Naive thymus-derived CD8-positive, alpha-beta T cell (primary cell): ENCODE data around the gene SKP2. TPM values are rescaled to one million over a fixed set of nuclear protein-coding genes. Genes with fewer than 3 reads are reported as not detected.
A peak's percentile ranks its signal among the peaks of the same experiment; 100 is the strongest.

ENCODE experiments used
- ATAC-seq, 2 donors: fragments of 150-1000 bp; cut with Tn5 transposase in 1 of 2; sonication (Bioruptor Pico), chemical (Tn5 transposase) in 1 of 2; 1 replicate in 1 of 2; 2 replicates in 1 of 2; pipeline ENCODE4 v1.10.0; 2021; ENCODE audit warnings: mild to moderate bottlenecking in 2 of 2, moderate library complexity in 2 of 2
- POLR2A ChIA-PET: fragments of 350-600 bp; sonication (Branson Sonifier 250); formaldehyde crosslinking; loops from one replicate; lab custom pipeline; 2021; ENCODE audit warnings: antibody characterized with exemption; lab: Charles Lee
- DNase-seq, 10 donors: peaks; one replicate each; pipeline versions ENCODE4 v3.0.0 to v3.0.0-alpha.2; 2020 to 2022
- H3K27ac Mint-ChIP-seq, 10 donors: one replicate each; pipeline ENCODE4 v1.8.0; 2020 to 2022; ENCODE audit warnings: mild to moderate bottlenecking in 10 of 10, mixed read lengths in 10 of 10, moderate library complexity in 4 of 10, inconsistent platforms in 1 of 10
- H3K27me3 Mint-ChIP-seq, 5 donors: one replicate each; pipeline ENCODE4 v1.8.0; 2021 to 2022; ENCODE audit warnings: mixed read lengths in 5 of 5
- H3K36me3 Mint-ChIP-seq, 3 donors: one replicate each; pipeline ENCODE4 v1.8.0; 2020 to 2022; ENCODE audit warnings: mixed read lengths in 3 of 3, mild to moderate bottlenecking in 2 of 3, inconsistent platforms in 1 of 3
- H3K4me1 Mint-ChIP-seq, 4 donors: one replicate each; pipeline ENCODE4 v1.8.0; 2021 to 2022; ENCODE audit warnings: mixed read lengths in 4 of 4
- H3K4me3 Mint-ChIP-seq, 10 donors: one replicate each; pipeline ENCODE4 v1.8.0; 2020 to 2022; ENCODE audit warnings: mild to moderate bottlenecking in 10 of 10, mixed read lengths in 10 of 10, moderate library complexity in 6 of 10, inconsistent platforms in 1 of 10
- H3K9me3 Mint-ChIP-seq, 9 donors: one replicate each; pipeline ENCODE4 v1.8.0; 2020 to 2022; ENCODE audit warnings: mixed read lengths in 9 of 9, mild to moderate bottlenecking in 3 of 9, inconsistent platforms in 1 of 9, moderate library complexity in 1 of 9
- polyA plus RNA-seq, 3 donors: library from polyadenylated mRNA; unstranded; fragments of 300-500 nt; fragmentation: Illumina TruSeq; gene quantifications; one replicate each; pipeline ENCODE4 v1.2.3, GENCODE V29; 2021
- total RNA-seq, 8 experiments: library from RNA in 2 of 8; stranded (reverse) in 2 of 8; gene quantifications; one replicate each; pipeline ENCODE4 v1.2.3 and lab custom pipeline; 2021 to 2026

The SKP2 gene
- total and polyA plus RNA-seq, 5 experiments from 2014 or later, result 15.3 to 21.5 (median 18.5) TPM

GRCh38 chr5:36145311-36145710, 6.6 kb upstream of the SKP2 start:
- no peaks in the 10 kb centered on the region for H3K27me3 Mint-ChIP-seq

GRCh38 chr5:36146390-36146789, 5.5 kb upstream of the SKP2 start:
- DNase-seq, result no peak
- H3K4me3 Mint-ChIP-seq, result no peak overlapping the region
- peaks cover 0 to 14% (median 4%) of the 10 kb centered on the region in 3 donors for H3K36me3 Mint-ChIP-seq
- POLR2A ChIA-PET, result no interaction called here
- no peaks in the 10 kb centered on the region for H3K27me3 Mint-ChIP-seq
- peak overlapping the region in 1 of 10 donors; percentile 40 for H3K27ac Mint-ChIP-seq
- peaks cover 10 to 40% (median 36%) of the 10 kb centered on the region in 4 donors for H3K4me1 Mint-ChIP-seq
- H3K9me3 Mint-ChIP-seq, result no peaks in the 10 kb centered on the region
- no peak for ATAC-seq

More at GRCh38 chr5:36145311-36145710, 6.6 kb upstream of the SKP2 start:
- peaks cover 6 to 31% (median 28%) of the 10 kb centered on the region in 4 donors for H3K4me1 Mint-ChIP-seq
- ATAC-seq (no peak), DNase-seq (no peak)
- H3K4me3 Mint-ChIP-seq, result no peak overlapping the region
- peaks cover 0 to 3% (median 0%) of the 10 kb centered on the region in 9 donors for H3K9me3 Mint-ChIP-seq
- peaks cover 7 to 24% (median 13%) of the 10 kb centered on the region in 3 donors for H3K36me3 Mint-ChIP-seq
- POLR2A ChIA-PET, result no interaction called here
- no peak overlapping the region for H3K27ac Mint-ChIP-seq

- DNase-seq (no peak), ATAC-seq (no peak)
- Mint-ChIP-seq H3K4me3 (peak overlapping the region in 2 of 10 donors; percentile 42 to 65), H3K4me1 (peaks cover 15 to 49% (median 43%) of the 10 kb centered on the region in 4 donors), H3K27me3 (no peaks in the 10 kb centered on the region), H3K36me3 (peaks cover 0 to 8% (median 4%) of the 10 kb centered on the region in 3 donors), H3K27ac (no peak overlapping the region), H3K9me3 (no peaks in the 10 kb centered on the region)
- POLR2A ChIA-PET, result no interaction called here
These were observed 4.2 kb upstream of the SKP2 start for GRCh38 chr5:36147681-36148080.

DNA sequence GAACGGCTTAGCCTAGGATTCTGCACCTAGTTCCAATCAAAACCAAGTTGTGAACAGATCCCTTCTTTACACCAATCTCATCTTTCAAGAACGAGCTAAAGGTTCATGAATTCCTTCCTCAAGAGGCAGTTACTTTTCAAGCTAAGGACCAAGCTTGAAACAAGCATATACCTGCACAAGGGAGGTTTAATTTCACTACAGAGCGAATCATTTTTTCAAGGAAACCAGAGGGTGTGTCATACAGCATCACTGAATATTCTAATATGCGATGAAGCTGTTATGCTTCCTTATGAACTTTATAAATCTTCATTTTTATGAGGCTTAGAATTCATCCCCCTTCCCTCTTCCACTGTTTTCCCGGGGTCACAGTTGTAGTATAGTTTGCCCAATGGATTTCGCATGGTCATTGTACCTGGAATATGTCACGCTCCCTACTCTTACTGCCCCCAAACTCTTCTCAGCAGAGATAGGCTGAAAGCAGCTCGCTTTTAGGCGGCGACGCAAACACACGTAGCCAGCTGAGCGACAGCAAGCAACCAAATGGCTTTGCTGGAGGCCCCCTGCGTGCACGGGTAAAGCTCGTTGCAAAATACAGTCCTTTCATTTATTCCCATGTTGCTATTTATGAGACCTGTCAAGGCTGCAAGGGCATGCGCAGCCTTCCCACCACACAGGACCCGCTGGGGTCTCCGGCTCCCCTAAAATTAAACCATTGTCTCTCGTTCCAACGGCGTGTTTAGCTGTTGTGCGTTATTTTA, 1.1 kb upstream of the SKP2 start:
- Mint-ChIP-seq H3K4me1 (peaks cover 24 to 67% (median 62%) of the 10 kb centered on the region in 4 donors), H3K9me3 (no peaks in the 10 kb centered on the region), H3K4me3 (peak overlapping the region; percentile 92 to 98 (median 96)), H3K36me3 (peaks cover 1 to 23% (median 9%) of the 10 kb centered on the region in 3 donors), H3K27me3 (no peaks in the 10 kb centered on the region), H3K27ac (peak overlapping the region; percentile 85 to 98 (median 94))
- DNase-seq (peak; percentile 18 to 66 (median 38)), ATAC-seq (peak; percentile 4 to 20)
- POLR2A ChIA-PET, result interaction anchor here (0.6 to 3.5 kb wide), 5 partner anchors 91 to 1616 kb away, joined by 3 to 41 read pairs (median 5); partner anchors contain the start of genes BRIX1, DNAJC21, NADK2 and RAD1

DNA sequence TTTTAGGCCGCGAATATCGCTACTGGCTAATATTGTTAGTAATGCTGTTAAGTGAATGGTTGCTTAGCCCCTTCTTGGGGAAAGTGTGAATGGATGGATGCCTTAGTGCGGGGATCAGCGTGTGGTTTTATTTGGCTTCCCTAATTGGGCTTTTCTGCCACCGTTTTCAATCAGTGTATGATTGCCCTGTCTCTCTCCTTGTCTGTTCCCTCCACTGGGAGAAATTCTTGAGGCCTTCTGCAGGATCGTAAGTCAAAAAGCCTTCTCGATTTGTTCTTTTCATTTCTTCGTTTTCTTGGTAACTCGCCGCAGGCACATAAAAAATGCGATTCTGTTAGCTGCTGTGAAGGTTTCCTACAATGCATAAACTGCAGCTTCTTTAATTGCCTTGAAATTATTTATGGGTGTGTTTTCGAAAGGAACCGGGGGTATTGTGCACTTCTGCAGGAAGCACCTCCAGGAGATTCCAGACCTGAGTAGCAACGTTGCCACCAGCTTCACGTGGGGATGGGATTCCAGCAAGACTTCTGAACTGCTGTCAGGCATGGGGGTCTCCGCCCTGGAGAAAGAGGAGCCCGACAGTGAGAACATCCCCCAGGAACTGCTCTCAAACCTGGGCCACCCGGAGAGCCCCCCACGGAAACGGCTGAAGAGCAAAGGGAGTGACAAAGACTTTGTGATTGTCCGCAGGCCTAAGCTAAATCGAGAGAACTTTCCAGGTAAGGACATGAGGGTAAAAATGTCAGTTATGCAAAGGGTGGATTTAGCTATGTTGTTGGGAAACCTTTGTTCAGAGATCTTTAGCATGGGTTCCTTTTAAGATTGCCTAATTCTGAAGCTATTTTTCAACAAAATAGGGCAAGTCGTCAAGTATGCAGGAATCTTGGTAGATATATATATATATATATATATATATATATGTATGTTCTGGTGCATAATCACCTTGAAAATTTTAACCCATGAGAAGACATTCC, 700 bp downstream of the SKP2 start:
- Mint-ChIP-seq H3K4me1 (peaks cover 22 to 76% (median 71%) of the 10 kb centered on the region in 4 donors), H3K36me3 (peaks cover 9 to 38% (median 15%) of the 10 kb centered on the region in 3 donors), H3K27ac (peak overlapping the region; percentile 85 to 98 (median 94)), H3K9me3 (no peaks in the 10 kb centered on the region), H3K27me3 (no peaks in the 10 kb centered on the region), H3K4me3 (peak overlapping the region; percentile 92 to 98 (median 96))
- DNase-seq (peak in 1 of 10 donors; percentile 4), ATAC-seq (no peak)
- POLR2A ChIA-PET, result interaction anchor here (1.2 to 3.5 kb wide), 5 partner anchors 27 to 1237 kb away, joined by 3 to 41 read pairs (median 5); partner anchors contain the start of genes BRIX1, DNAJC21, NADK2 and NIPBL

- Mint-ChIP-seq H3K36me3 (peaks cover 9 to 45% (median 18%) of the 10 kb centered on the region in 3 donors), H3K27me3 (no peaks in the 10 kb centered on the region), H3K27ac (peak overlapping the region in 5 of 10 donors; percentile 2 to 73 (median 13)), H3K4me3 (peak overlapping the region; percentile 28 to 98 (median 70)), H3K4me1 (peaks cover 24 to 79% (median 69%) of the 10 kb centered on the region in 4 donors), H3K9me3 (no peaks in the 10 kb centered on the region)
- POLR2A ChIA-PET, result interaction anchor here (3.5 kb wide), 1 partner anchor 89 kb away, joined by 41 read pairs; the partner anchor contains the start of gene NADK2
- ATAC-seq (no peak), DNase-seq (no peak)
These were observed 1.4 kb downstream of the SKP2 start for GRCh38 chr5:36153298-36153677.

- Mint-ChIP-seq H3K4me1 (peaks cover 24 to 79% (median 68%) of the 10 kb centered on the region in 4 donors), H3K27me3 (no peaks in the 10 kb centered on the region), H3K27ac (peak overlapping the region in 5 of 10 donors; percentile 2 to 73 (median 38)), H3K4me3 (peak overlapping the region; percentile 28 to 98 (median 70)), H3K9me3 (no peaks in the 10 kb centered on the region), H3K36me3 (peaks cover 12 to 49% (median 18%) of the 10 kb centered on the region in 3 donors)
- DNase-seq (no peak), ATAC-seq (no peak)
- POLR2A ChIA-PET, result interaction anchor here (3.5 kb wide), 1 partner anchor 88 kb away, joined by 41 read pairs; the partner anchor contains the start of gene NADK2
These were observed 1.8 kb downstream of the SKP2 start for GRCh38 chr5:36153726-36154125.

- Mint-ChIP-seq H3K36me3 (peaks cover 12 to 62% (median 21%) of the 10 kb centered on the region in 3 donors), H3K4me1 (peaks cover 25 to 77% (median 60%) of the 10 kb centered on the region in 4 donors), H3K27ac (no peak overlapping the region), H3K27me3 (no peaks in the 10 kb centered on the region), H3K9me3 (no peaks in the 10 kb centered on the region), H3K4me3 (no peak overlapping the region)
- POLR2A ChIA-PET, result no interaction called here
- ATAC-seq (no peak), DNase-seq (no peak)
These were observed 3.4 kb downstream of the SKP2 start for GRCh38 chr5:36155291-36155690.

DNA sequence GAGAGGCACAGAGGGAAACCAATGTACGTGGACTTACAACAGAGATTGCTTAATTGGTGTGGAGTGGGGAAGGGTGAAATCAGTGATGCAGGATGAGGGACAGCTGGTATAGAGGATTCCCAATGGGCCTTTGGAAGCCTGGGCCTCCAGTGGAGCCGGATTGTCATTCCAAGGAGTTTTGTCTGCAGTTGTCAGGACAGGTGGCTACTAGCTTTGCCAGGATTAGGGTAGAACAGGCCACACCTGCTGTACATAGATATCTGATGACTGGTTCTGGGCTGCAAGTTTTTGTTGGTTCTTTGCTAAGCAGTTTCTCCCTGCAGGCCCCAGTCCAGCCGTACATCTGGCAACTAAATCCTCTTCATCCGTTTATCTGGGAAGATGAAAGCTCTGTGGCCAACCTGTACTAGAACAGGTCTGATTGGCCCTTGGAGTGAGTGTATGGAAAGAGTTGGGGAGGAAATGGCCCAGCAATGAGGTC, 4.2 kb downstream of the SKP2 start:
- no peak overlapping the region for H3K4me3 Mint-ChIP-seq
- peaks cover 12 to 66% (median 26%) of the 10 kb centered on the region in 3 donors for H3K36me3 Mint-ChIP-seq
- H3K4me1 Mint-ChIP-seq, result peaks cover 21 to 68% (median 52%) of the 10 kb centered on the region in 4 donors
- H3K27ac Mint-ChIP-seq, result no peak overlapping the region
- H3K27me3 Mint-ChIP-seq, result no peaks in the 10 kb centered on the region
- no peaks in the 10 kb centered on the region for H3K9me3 Mint-ChIP-seq
- POLR2A ChIA-PET, result no interaction called here
- ATAC-seq (no peak), DNase-seq (no peak)

- DNase-seq (no peak), ATAC-seq (no peak)
- Mint-ChIP-seq H3K4me3 (no peak overlapping the region), H3K27me3 (no peaks in the 10 kb centered on the region), H3K9me3 (no peaks in the 10 kb centered on the region), H3K4me1 (peaks cover 23 to 68% (median 52%) of the 10 kb centered on the region in 4 donors), H3K27ac (no peak overlapping the region), H3K36me3 (peaks cover 12 to 71% (median 27%) of the 10 kb centered on the region in 3 donors)
- POLR2A ChIA-PET, result no interaction called here
These were observed 4.7 kb downstream of the SKP2 start for GRCh38 chr5:36156619-36157018.

GRCh38 chr5:36158144-36158543, 6.2 kb downstream of the SKP2 start:
- no peaks in the 10 kb centered on the region for H3K27me3 Mint-ChIP-seq
- no peak overlapping the region for H3K27ac Mint-ChIP-seq
- no peak for ATAC-seq
- DNase-seq, result no peak
- POLR2A ChIA-PET, result no interaction called here
- no peak overlapping the region for H3K4me3 Mint-ChIP-seq
- peaks cover 20 to 68% (median 44%) of the 10 kb centered on the region in 4 donors for H3K4me1 Mint-ChIP-seq
- peaks cover 12 to 86% (median 38%) of the 10 kb centered on the region in 3 donors for H3K36me3 Mint-ChIP-seq
- no peaks in the 10 kb centered on the region for H3K9me3 Mint-ChIP-seq

- no peaks in the 10 kb centered on the region for H3K27me3 Mint-ChIP-seq
- no peak overlapping the region for H3K4me3 Mint-ChIP-seq
- no peaks in the 10 kb centered on the region for H3K9me3 Mint-ChIP-seq
- DNase-seq, result no peak
- POLR2A ChIA-PET, result no interaction called here
- H3K4me1 Mint-ChIP-seq, result peaks cover 16 to 64% (median 32%) of the 10 kb centered on the region in 4 donors
- no peak for ATAC-seq
- H3K27ac Mint-ChIP-seq, result peak overlapping the region in 1 of 10 donors; percentile 69
- peaks cover 3 to 89% (median 43%) of the 10 kb centered on the region in 3 donors for H3K36me3 Mint-ChIP-seq
These were observed 8.7 kb downstream of the SKP2 start for GRCh38 chr5:36160617-36161016.
